IMR-90 (cell line): ENCODE measurements around the gene FRG1. TPM values are rescaled to one million over a fixed set of nuclear protein-coding genes. Genes with fewer than 3 reads are reported as not detected.

Experiments
- ATAC-seq: fragments of 200-7000 bp; cut with Tn5 transposase; 2 replicates; pipeline ENCODE4 v1.9.1; 2020; ENCODE audit warnings: low read depth, mild to moderate bottlenecking, moderate library complexity
- BruUV-seq: library from RNA; stranded (reverse); fragments of 400-500 nt; replicated peaks from 2 replicates; lab custom pipeline; 2021; lab: Mats Ljungman, UMichigan
- CTCF ChIA-PET: fragments of 300-600 bp; formaldehyde crosslinking; extraction: SDS; loops from one replicate; lab custom pipeline; 2021; ENCODE audit warnings: antibody characterized with exemption; lab: Yijun Ruan, JAX
- POLR2A ChIA-PET: fragments of 300-600 bp; sonication (Branson Sonifier 250); formaldehyde crosslinking; loops from one replicate; lab custom pipeline; 2022; ENCODE audit warnings: antibody characterized with exemption; ENCODE audit not compliant: unreplicated experiment; lab: Charles Lee
- DNase-seq: peaks from one replicate; pipeline ENCODE4 v3.0.0; 2013
- H2AFZ ChIP-seq: replicated peaks from 2 replicates; pipeline ENCODE3; 2013; ENCODE audit warnings: low read length, mild to moderate bottlenecking; ENCODE audit not compliant: poor library complexity
- H2AK5ac ChIP-seq: 2 replicates; pipeline ENCODE4 v1.6.1; 2013; ENCODE audit warnings: low read depth, low read length, inconsistent platforms
- H2AK9ac ChIP-seq: replicated peaks from 2 replicates; pipeline ENCODE3; 2013; ENCODE audit warnings: mild to moderate bottlenecking, low read depth, low read length, moderate library complexity; ENCODE audit not compliant: poor library complexity
- H2BK120ac ChIP-seq: 2 replicates; pipeline ENCODE4 v1.6.1; 2013; ENCODE audit warnings: low read depth, low read length, inconsistent platforms
- H2BK15ac ChIP-seq: 3 replicates; pipeline ENCODE4 v1.6.1; 2013; ENCODE audit warnings: low read depth, low read length, inconsistent platforms
- H2BK20ac ChIP-seq: 2 replicates; pipeline ENCODE4 v1.6.1; 2013; ENCODE audit warnings: low read depth, mild to moderate bottlenecking, inconsistent platforms, low read length, moderate library complexity
- H2BK5ac ChIP-seq: 2 replicates; pipeline ENCODE4 v1.6.1; 2013; ENCODE audit warnings: mild to moderate bottlenecking, low read depth, low read length, inconsistent platforms; ENCODE audit not compliant: poor library complexity, severe bottlenecking
- H3K14ac ChIP-seq: replicated peaks from 2 replicates; pipeline ENCODE4 v1.6.1; 2013; ENCODE audit warnings: low read depth, low read length, inconsistent platforms
- H3K18ac ChIP-seq: 2 replicates; pipeline ENCODE4 v1.6.1; 2013; ENCODE audit warnings: low read depth, low read length, control low read depth
- H3K23ac ChIP-seq: 2 replicates; pipeline ENCODE4 v1.6.1; 2013; ENCODE audit warnings: low read depth, low read length, inconsistent platforms
- H3K27ac ChIP-seq: 2 replicates; pipeline ENCODE4 v1.5.1; 2013; ENCODE audit warnings: mild to moderate bottlenecking, control low read depth, low read length; ENCODE audit not compliant: insufficient read depth
- H3K27me3 ChIP-seq: 2 replicates; pipeline ENCODE4 v1.6.1; 2013; ENCODE audit warnings: low read length; ENCODE audit not compliant: control insufficient read depth, insufficient read depth
- H3K36me3 ChIP-seq: 2 replicates; pipeline ENCODE4 v1.6.1; 2013; ENCODE audit warnings: low read length, mixed read lengths; ENCODE audit not compliant: control insufficient read depth, insufficient read depth
- H3K4ac ChIP-seq: 2 replicates; pipeline ENCODE4 v1.6.1; 2013; ENCODE audit warnings: low read depth, low read length, inconsistent platforms
- H3K4me1 ChIP-seq: 2 replicates; pipeline ENCODE4 v1.6.1; 2013; ENCODE audit warnings: low read length, mixed read lengths; ENCODE audit not compliant: control insufficient read depth, insufficient read depth
- H3K4me2 ChIP-seq: 2 replicates; pipeline ENCODE4 v1.6.1; 2013; ENCODE audit warnings: low read depth, mild to moderate bottlenecking, control low read depth, low read length, moderate library complexity
- H3K4me3 ChIP-seq: 2 replicates; pipeline ENCODE4 v1.5.1; 2013; ENCODE audit warnings: low read depth, mild to moderate bottlenecking, control low read depth, low read length, moderate library complexity; ENCODE audit not compliant: insufficient read depth
- H3K56ac ChIP-seq: 2 replicates; pipeline ENCODE4 v1.6.1; 2013; ENCODE audit warnings: low read length, inconsistent platforms; ENCODE audit not compliant: insufficient read depth; ENCODE audit errors: extremely low read depth
- H3K79me1 ChIP-seq, 2 experiments: 2 replicates each; pipeline ENCODE4 v1.6.1; 2013; ENCODE audit warnings: low read length in 2 of 2, inconsistent platforms in 1 of 2, low read depth in 1 of 2
- H3K9ac ChIP-seq: 2 replicates; pipeline ENCODE4 v1.6.1; 2013; ENCODE audit warnings: low read depth, low read length, control low read depth
- H3K9me1 ChIP-seq: 2 replicates; pipeline ENCODE4 v1.6.1; 2013; ENCODE audit warnings: low read length, inconsistent platforms; ENCODE audit not compliant: insufficient read depth
- H3K9me3 ChIP-seq: 2 replicates; pipeline ENCODE4 v1.6.1; 2013; ENCODE audit warnings: low read length; ENCODE audit not compliant: control insufficient read depth, insufficient read depth
- H4K20me1 ChIP-seq: 2 replicates; pipeline ENCODE4 v1.6.1; 2013; ENCODE audit warnings: low read length, inconsistent platforms; ENCODE audit not compliant: insufficient read depth
- H4K5ac ChIP-seq: 2 replicates; pipeline ENCODE4 v1.6.1; 2013; ENCODE audit warnings: mild to moderate bottlenecking, low read depth, low read length, control low read depth
- H4K8ac ChIP-seq, 2 experiments: 2 replicates each; pipeline ENCODE4 v1.6.1; 2013; ENCODE audit warnings: low read depth in 2 of 2, low read length in 2 of 2, control low read depth in 1 of 2, inconsistent platforms in 1 of 2
- H4K91ac ChIP-seq: 2 replicates; pipeline ENCODE4 v1.6.1; 2013; ENCODE audit warnings: low read depth, low read length, inconsistent platforms; ENCODE audit not compliant: insufficient read depth
- NFE2L2 ChIP-seq: fragments of 150-350 bp; IDR thresholded peaks from 2 replicates; pipeline ENCODE4 v1.6.1; 2016; ENCODE audit warnings: low read depth, mild to moderate bottlenecking, low read length
- dilution Hi-C: fragments of 300-500 bp; cut with HindIII; formaldehyde crosslinking; loops from one replicate; pipeline ENCODE4 v1.14.3; 2018; ENCODE audit warnings: low sequenced_read_pairs; ENCODE audit not compliant: unreplicated experiment
- in situ Hi-C: fragments of 300-500 bp; cut with MboI; formaldehyde crosslinking; loops from 3 replicates; pipeline ENCODE4 v1.14.3; 2019; ENCODE audit warnings: low sequenced_read_pairs, inconsistent platforms, mixed read lengths
- intact Hi-C: fragments of 100-400 bp; cut with micrococcal nuclease; formaldehyde crosslinking; loops from 2 replicates; pipeline ENCODE4 v1.10.0; 2022
- polyA plus RNA-seq, 3 experiments: library from polyadenylated mRNA; depleted of rRNA; stranded (reverse); fragments of >200 nt; gene quantifications; 2 replicates each; pipeline ENCODE4 v1.2.3, GENCODE V29; 2012; ENCODE audit warnings: low replicate concordance in 1 of 3
- total RNA-seq: library from RNA; depleted of rRNA; stranded (reverse); fragments of >200 nt; gene quantifications from 2 replicates; pipeline ENCODE4 v1.2.3, GENCODE V29; 2012
- TF ChIP-seq, protein P1 (sequence below): fragments of 150-350 bp; IDR thresholded peaks from 2 replicates; pipeline ENCODE4 v1.6.1; 2017; ENCODE audit warnings: mild to moderate bottlenecking, antibody characterized with exemption, low read length, low read depth
- TF ChIP-seq, protein P2 (sequence below): conservative IDR thresholded peaks from 2 replicates; pipeline ENCODE4 v1.5.1; 2012; ENCODE audit warnings: mild to moderate bottlenecking, low read depth, low read length, improper control_type of control experiment

FRG1 gene
- total and polyA plus RNA-seq, 2 of the 4 experiments (the other 2 are of a cell fraction): 13.4 to 16.2 TPM

- Histone ChIP-seq H2AFZ (no peak overlapping the region), H2BK20ac (no peak overlapping the region), H4K20me1 (no peaks in the 10 kb centered on the region), H3K4me1 (no peaks in the 10 kb centered on the region), H3K79me1 (no peaks in the 10 kb centered on the region), H3K9me3 (no peaks in the 10 kb centered on the region), H2BK120ac (no peak overlapping the region), H3K4me2 (no peak overlapping the region), H2BK5ac (no peak overlapping the region), H3K36me3 (no peaks in the 10 kb centered on the region), H2BK15ac (no peak overlapping the region), H4K8ac (no peak overlapping the region), H3K27me3 (no peaks in the 10 kb centered on the region), H2AK5ac (no peak overlapping the region), H3K23ac (no peak overlapping the region), H3K9me1 (no peaks in the 10 kb centered on the region), H3K4ac (no peak overlapping the region), H4K5ac (no peak overlapping the region), H2AK9ac (no peak overlapping the region), H3K27ac (no peak overlapping the region), H3K9ac (no peak overlapping the region), H3K4me3 (no peak overlapping the region), H3K56ac (no peak overlapping the region), H4K91ac (no peak overlapping the region), H3K14ac (no peak overlapping the region), H3K18ac (no peak overlapping the region)
- BruUV-seq: no TSS peak
- dilution Hi-C loops (no loop called here), in situ Hi-C loops (no loop called here), intact Hi-C loops (no loop called here)
- ATAC-seq (no peak), DNase-seq (no peak)
- TF ChIP-seq, protein P1, sequence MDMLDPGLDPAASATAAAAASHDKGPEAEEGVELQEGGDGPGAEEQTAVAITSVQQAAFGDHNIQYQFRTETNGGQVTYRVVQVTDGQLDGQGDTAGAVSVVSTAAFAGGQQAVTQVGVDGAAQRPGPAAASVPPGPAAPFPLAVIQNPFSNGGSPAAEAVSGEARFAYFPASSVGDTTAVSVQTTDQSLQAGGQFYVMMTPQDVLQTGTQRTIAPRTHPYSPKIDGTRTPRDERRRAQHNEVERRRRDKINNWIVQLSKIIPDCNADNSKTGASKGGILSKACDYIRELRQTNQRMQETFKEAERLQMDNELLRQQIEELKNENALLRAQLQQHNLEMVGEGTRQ: no peak
- TF ChIP-seq, protein P2, sequence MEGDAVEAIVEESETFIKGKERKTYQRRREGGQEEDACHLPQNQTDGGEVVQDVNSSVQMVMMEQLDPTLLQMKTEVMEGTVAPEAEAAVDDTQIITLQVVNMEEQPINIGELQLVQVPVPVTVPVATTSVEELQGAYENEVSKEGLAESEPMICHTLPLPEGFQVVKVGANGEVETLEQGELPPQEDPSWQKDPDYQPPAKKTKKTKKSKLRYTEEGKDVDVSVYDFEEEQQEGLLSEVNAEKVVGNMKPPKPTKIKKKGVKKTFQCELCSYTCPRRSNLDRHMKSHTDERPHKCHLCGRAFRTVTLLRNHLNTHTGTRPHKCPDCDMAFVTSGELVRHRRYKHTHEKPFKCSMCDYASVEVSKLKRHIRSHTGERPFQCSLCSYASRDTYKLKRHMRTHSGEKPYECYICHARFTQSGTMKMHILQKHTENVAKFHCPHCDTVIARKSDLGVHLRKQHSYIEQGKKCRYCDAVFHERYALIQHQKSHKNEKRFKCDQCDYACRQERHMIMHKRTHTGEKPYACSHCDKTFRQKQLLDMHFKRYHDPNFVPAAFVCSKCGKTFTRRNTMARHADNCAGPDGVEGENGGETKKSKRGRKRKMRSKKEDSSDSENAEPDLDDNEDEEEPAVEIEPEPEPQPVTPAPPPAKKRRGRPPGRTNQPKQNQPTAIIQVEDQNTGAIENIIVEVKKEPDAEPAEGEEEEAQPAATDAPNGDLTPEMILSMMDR: no peak
- no peak for TF ChIP-seq NFE2L2
- CTCF ChIA-PET: interaction anchor here (1.2 kb wide), 1 partner anchor 33 kb away, joined by 3 read pairs; the partner anchor contains the start of gene FRG1
- POLR2A ChIA-PET: no interaction called here
Measured at GRCh38 chr4:189973646-189974045, 33.0 kb downstream of the FRG1 start.
